ENCODE measurements around the gene C1QTNF2.

GRCh38 chr5:160357861-160358411 is 12.5 kb downstream of the C1QTNF2 start:
- TF ChIP-seq POLR2AphosphoS5 (IDR thresholded peaks at IDR 0.05) (no peak), CTCF (IDR thresholded peaks at IDR 0.05) (no peak), EP300 (IDR thresholded peaks at IDR 0.05) (no peak)

Data from stomach (tissue), 4 donors.